ENCODE data around the gene ZNF565.
"Not testable (repeated sequence)": the region's sequence is repeated elsewhere in the genome, so short reads cannot be mapped to it uniquely, and the experiment has no call there.

ZNF565 gene

DNA sequence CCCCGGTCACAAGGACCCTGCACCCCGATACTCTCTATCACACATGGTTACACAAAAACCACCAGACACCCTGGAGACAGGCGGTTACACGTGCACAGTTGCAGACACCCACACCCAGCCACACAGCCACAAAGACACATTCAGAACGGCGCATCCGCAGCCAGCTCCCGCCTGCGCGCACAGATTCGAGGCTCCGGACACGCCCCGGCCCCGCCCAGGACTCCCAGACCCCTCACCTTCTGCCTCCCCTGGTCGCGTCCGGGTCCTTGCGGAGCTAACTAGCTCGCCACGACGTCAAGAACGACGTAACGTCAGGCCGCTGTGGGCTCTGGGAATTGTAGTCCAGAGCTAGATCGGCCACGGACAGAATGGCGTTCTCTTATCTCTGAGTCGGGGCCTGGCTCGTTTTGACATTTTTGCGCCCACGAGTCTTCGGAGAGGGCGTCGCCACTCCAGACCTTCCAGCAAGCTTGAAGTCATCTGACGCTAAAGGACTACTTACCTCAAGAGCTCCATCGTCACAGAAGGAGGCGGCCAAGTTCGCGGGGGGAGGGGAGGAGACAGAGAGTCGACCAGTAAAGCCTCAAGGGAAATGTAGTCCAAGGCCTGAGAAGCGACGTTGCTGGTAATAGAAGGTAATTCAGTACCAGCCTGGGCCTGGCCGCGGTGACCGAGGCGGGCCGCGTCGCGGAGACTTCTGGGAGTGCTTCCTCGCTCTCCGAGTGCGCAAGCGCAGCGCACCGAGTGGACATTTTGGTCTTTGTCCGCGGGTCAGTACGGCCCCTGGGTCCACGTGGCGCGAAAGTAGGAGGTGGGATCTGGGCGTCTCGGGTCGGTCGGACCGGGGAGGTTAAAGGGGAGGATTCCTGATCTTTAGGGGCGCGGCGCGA is at the start of gene ZNF565, which contains the start of gene ZNF146:
Gene ZNF565 (minus strand): TSS at position 280 of the 890 bp plus-strand sequence. CDS start 12,680 bp downstream, outside the sequence.
Gene ZNF146 (plus strand): TSS at position 721 of the 890 bp plus-strand sequence. CDS start 21,335 bp downstream, outside the sequence.
- peak; percentile 96 for DNase-seq

DNA sequence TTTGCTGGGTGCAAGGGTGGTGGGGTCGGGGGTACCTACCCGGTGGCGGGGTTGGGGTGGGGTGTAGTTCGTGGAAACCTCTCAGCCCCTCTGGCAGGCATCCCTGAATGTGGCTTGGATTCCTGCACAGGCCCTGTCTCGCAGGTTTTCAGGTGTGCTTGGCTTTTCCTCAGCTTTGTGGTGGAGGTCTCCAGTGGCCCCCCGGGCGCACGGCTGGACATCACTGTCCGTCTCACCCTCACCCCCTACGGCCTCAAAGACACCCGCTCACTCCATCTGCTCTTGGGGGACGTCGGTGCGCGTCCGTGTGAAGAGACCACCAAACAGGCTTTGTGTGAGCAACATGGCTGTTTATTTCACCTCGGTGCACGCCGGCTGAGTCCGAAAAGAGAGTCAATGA is 44.7 kb upstream of the ZNF565 start:
- DNase-seq, result no peak

- no peak for DNase-seq
Observed at GRCh38 chr19:36258028-36258875, 43.8 kb upstream of the ZNF565 start.

DNA sequence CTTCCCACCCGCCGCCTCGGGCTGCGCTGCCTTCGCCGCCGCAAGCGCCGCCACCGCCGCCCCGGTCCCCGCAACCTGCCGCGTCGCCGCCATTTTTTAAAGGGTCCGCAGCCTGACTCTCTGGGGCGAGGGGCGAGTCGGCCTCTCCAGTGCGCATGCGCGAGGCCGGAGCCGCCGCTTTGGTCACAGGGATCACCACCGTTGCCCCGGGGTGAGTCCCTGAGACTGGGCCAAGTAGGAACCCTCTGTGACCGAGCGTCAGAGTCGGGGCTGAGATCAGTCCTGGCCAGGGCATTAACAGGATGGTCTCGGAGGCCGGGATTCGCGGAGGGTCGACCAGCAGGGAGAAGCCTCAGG is 43.0 kb upstream of the ZNF565 start:
- DNase-seq, result no peak

GRCh38 chr19:36256853-36257519 is 42.5 kb upstream of the ZNF565 start:
- DNase-seq, result no peak

GRCh38 chr19:36256064-36256463 is 41.6 kb upstream of the ZNF565 start:
- DNase-seq, result no peak

- DNase-seq, result peak; percentile 7
Observed at GRCh38 chr19:36255316-36255715, 40.9 kb upstream of the ZNF565 start.

DNA sequence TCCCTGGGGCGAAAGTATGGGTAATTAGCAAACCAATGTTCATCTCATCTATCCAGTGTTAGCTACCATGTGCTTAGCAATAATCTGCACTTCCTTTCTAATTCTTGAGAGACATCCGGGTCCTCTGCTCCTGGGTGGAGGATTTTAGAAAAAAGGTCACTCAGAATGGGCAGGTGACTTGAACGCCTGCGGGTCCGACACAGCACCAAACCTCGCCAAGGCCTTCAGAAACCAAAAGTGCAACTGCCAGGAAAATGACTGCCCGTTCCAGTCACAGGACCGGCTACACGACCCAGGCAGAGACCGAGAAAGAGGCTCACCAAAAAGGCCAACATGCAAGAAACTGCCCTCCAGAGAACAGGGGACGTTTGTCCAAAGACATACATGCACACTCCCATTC is 40.4 kb upstream of the ZNF565 start:
- DNase-seq, result no peak

GRCh38 chr19:36252047-36252446 is 37.6 kb upstream of the ZNF565 start:
- no peak for DNase-seq

DNA sequence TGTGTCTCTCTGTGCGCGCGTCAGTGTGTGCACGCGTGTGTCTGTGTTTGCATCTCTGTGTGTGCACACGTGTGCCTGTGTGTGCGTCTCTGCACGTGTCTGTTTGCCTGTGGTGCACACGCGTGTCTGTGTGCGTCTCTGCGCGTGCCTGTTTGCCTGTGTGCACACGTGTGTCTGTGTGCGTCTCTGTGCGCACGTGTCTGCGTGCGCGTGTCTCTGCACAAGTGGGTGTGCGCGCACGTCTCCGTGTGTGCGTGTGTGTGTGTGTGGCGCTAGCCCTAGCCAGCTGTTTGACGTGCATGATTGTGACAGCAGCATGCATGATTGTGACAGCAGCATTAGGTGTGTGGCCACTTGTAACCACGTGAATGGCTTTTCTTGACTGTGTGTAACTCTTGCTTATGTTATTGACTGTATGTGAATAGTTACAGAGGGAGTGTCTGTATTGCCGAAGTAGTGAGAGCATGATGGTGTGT is 31.6 kb upstream of the ZNF565 start:
- DNase-seq, result no peak

DNA sequence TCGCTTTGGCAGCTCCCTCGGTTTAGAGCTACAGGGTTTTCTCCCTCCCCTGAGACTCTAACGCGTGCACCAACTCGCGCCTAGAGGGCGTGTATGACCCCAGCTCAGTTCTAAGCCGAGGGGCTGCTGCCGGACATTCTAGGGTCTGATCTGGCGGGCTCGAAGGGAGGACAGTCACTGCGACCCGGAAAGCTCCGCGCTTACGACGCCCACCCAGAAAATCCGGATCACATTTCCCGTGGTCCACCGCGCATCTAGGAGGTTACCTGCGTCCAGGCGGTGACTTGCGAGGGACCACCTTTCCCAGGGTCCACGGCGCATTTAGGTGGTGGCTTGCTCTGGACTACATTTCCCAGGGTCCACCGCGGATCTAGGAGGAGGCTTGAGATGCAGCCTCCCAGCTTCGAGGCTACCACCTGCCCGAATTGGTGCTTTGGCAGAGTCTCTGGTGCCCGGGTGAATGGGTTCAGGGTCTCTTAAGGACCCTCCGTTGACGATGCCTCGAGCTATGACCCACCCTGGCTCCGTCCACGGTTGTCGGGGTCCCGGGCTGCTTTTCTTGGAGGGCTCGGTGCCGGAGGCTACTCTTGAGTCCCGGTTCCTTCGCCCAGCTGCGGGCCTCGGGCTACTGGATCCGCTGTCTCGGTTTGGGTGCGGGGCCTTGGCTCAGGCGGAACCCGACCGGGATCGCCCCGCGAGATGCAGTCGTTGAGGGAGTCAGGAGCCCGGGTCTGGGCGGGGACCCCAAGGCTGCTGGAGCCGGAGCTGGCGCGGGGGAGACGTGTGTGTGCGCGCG is 30.9 kb upstream of the ZNF565 start:
- no peak for DNase-seq

GRCh38 chr19:36244066-36244465 is 29.6 kb upstream of the ZNF565 start:
- DNase-seq, result no peak

DNA sequence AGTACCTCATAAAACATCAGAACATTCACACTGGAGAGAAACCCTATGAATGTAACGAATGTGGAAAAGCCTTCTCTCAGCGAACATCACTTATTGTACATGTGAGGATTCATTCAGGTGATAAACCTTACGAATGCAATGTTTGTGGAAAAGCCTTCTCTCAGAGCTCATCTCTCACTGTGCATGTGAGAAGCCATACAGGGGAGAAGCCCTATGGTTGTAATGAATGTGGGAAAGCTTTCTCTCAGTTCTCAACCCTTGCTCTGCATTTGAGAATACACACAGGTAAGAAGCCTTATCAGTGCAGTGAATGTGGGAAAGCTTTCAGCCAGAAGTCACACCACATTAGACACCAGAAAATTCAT is 22.5 kb upstream of the ZNF565 start:
- DNase-seq, result no peak

DNA sequence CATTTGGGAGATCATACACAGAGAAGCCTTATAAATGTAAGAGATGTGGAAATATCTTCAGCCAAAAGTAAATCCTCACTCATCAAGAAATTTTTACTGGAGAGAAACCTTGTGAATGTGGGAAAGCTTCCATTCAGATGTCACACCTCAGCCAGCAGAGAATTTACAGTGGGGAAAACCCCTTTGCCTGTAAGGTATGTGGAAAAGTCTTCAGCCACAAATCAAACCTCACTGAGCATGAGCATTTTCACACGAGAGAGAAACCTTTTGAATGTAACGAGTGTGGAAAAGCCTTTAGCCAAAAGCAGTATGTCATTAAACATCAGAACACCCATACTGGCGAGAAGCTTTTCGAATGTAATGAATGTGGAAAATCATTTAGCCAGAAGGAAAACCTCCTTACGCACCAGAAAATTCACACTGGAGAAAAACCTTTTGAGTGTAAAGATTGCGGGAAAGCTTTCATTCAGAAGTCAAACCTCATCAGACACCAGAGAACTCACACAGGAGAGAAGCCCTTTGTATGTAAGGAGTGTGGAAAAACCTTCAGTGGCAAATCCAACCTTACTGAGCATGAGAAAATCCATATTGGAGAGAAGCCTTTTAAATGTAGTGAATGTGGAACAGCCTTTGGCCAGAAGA is 22.0 kb upstream of the ZNF565 start:
- DNase-seq, result no peak

DNA sequence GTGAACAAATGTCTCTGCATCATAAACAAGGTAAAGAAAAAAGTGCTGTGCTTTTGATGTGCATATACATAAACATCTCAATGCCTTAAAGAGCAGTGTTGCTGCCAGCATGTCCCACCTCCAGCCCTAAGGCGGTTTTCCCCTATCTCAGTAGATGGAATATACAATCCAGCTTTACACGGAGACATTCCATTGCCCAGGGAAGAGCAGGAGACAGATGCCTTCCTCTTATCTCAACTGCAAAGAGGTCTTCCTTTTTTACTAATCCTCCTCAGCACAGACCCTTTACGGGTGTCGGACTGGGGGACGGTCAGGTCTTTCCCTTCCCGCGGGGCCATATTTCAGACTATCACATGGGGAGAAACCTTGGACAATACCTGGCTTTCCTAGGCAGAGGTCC is 19.2 kb upstream of the ZNF565 start:
- not testable (repeated sequence) for DNase-seq

- no peak for DNase-seq
Observed at GRCh38 chr19:36225219-36225892, 10.9 kb upstream of the ZNF565 start.

DNA sequence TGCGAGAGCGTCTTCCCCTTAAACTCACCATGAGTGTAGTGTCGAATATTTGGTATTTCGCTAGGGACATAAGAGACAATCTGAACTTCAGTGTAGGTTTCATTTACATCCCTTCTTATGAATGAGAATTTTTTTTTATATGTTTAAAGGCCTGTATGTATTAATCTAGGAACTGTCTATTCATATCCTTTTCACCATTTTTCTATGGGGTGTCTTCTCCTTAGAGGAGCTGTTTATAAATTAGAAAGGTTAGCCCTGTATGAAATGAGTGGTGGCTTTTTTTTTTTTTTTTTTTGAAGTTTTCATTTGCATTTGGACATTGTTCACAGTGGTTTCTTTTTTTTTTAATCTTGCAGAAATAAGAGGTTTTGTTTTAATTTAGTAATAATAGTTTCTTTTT is 8.0 kb upstream of the ZNF565 start:
- no peak for DNase-seq

- DNase-seq, result no peak
Observed at GRCh38 chr19:36221474-36221873, 7.0 kb upstream of the ZNF565 start.

DNA sequence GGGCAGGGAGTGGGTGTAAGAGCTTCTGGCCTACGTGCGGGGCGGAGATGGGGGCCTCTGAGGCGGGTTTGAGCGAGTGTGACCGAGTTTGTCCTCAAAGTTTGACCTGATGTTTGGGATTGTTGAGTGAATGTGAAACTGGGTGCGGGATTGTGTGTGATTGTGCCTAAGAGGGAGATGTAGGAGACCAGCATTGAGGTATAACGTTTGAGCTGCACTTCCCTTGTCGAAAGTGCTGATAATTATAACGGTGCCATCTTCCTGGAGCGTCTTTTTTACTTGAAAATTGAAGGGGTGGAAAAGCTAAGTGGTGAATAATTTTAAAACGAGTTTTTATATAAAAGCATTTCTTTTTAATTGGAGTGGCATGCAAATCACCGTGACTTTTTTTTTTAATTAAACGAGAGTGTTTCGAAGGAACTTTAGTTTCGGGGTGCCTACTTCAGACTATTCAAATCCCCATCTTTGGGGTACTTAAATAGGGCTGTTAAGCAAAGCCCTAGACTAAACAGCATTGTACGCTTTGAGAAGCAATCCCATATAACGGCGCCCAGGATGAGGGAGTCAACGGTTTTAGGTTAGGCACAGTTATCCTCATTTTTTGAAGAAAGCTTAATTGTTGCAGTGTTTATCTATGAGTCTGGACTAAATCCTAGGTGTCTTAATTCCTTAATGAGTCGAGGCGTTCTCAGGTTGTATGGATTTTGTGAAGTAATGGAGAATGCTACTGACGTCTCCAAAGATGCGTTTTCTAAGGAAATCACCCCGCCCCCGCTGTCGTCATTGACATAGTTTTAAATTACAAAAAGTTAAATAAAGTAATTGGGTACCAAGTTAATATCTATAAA is 1.0 kb upstream of the ZNF565 start:
- DNase-seq, result no peak

- no peak for DNase-seq
Observed at GRCh38 chr19:36212895-36213294, 1.6 kb downstream of the ZNF565 start.
